GM18505 (cell line): ENCODE data around the gene NXPE4.

Experiments
- ATAC-seq: cut with Tn5 transposase; IDR thresholded peaks from one replicate; pipeline ENCODE4 v1.9.1; 2021; ENCODE audit not compliant: unreplicated experiment
- POLR2A ChIP-seq: IDR thresholded peaks from 4 replicates; pipeline ENCODE4 v1.6.1; 2011; ENCODE audit warnings: borderline replicate concordance; ENCODE audit not compliant: insufficient read depth, insufficient read length; ENCODE audit errors: extremely low read depth

NXPE4 gene

GRCh38 chr11:114562166-114562916 is 33.2 kb downstream of the NXPE4 start:
- ATAC-seq: no peak
- TF ChIP-seq POLR2A: no peak

- no peak for TF ChIP-seq POLR2A
- ATAC-seq: no peak
These were observed 35.9 kb downstream of the NXPE4 start, which contains the start of gene NXPE1 for GRCh38 chr11:114559425-114560310. NXPE1 (minus strand) TSS chr11:114559881; CDS start chr11:114551201, 8,680 bp downstream.

- TF ChIP-seq POLR2A: no peak
- ATAC-seq: no peak
These were observed 39.5 kb downstream of the NXPE4 start for GRCh38 chr11:114556135-114556534.

- no peak for ATAC-seq
- no peak for TF ChIP-seq POLR2A
These were observed 41.9 kb downstream of the NXPE4 start for GRCh38 chr11:114553642-114554041.

- no peak for ATAC-seq
- TF ChIP-seq POLR2A: no peak
These were observed 44.5 kb downstream of the NXPE4 start for GRCh38 chr11:114551060-114551459.

- no peak for ATAC-seq
- TF ChIP-seq POLR2A: no peak
These were observed 69.9 kb downstream of the NXPE4 start for GRCh38 chr11:114525682-114526081.

GRCh38 chr11:114524122-114524521 is 71.5 kb downstream of the NXPE4 start:
- no peak for TF ChIP-seq POLR2A

GRCh38 chr11:114522818-114523217 is 72.8 kb downstream of the NXPE4 start:
- TF ChIP-seq POLR2A: no peak
- ATAC-seq: no peak

More at GRCh38 chr11:114524122-114524521, 71.5 kb downstream of the NXPE4 start:
- no peak for ATAC-seq
